ENCODE data around the gene PIK3AP1. TPM values are rescaled to one million over a fixed set of nuclear protein-coding genes. Genes with fewer than 3 reads are reported as not detected.
"Not testable (repeated sequence)": the region's sequence is repeated elsewhere in the genome, so short reads cannot be mapped to it uniquely, and the experiment has no call there.

PIK3AP1 gene
- total and polyA plus RNA-seq, 2 of the 13 experiments (the other 11 are each of a cell fraction or from before 2014, with no cell fraction given) = 3.6 to 13.8 TPM

- Histone ChIP-seq H3K36me3 (replicated peaks in 1 of 2; ENCODE audit: control insufficient read depth in 1 of 2, insufficient read depth in 2 of 2, low read length in 2 of 2) (no peaks in the 10 kb centered on the region), H3K9me3 (ENCODE audit: low read length) (no peaks in the 10 kb centered on the region), H2AFZ (ENCODE audit: low read length) (no peak overlapping the region), H3K79me2 (ENCODE audit: insufficient read depth, low read length) (no peaks in the 10 kb centered on the region), H3K4me3 (replicated peaks in 1 of 3; ENCODE audit: insufficient read depth in 1 of 3, low read depth in 2 of 3, low read length in 3 of 3) (no peak overlapping the region), H3K27me3 (ENCODE audit: control insufficient read depth in 1 of 2, insufficient read depth in 2 of 2, low read length in 2 of 2) (no peaks in the 10 kb centered on the region), H3K27ac (ENCODE audit: extremely low read length, insufficient read depth, low read length) (no peak overlapping the region), H3K9ac (ENCODE audit: insufficient read depth, low read depth, low read length) (no peak overlapping the region), H4K20me1 (ENCODE audit: insufficient read depth, low read length) (no peaks in the 10 kb centered on the region), H3K4me2 (ENCODE audit: low read depth, low read length) (no peak overlapping the region), H3K4me1 (ENCODE audit: insufficient read depth, low read length) (no peaks in the 10 kb centered on the region)
- no peak for FAIRE-seq
- intact Hi-C loops (cut with micrococcal nuclease; ENCODE audit: unreplicated experiment) (loop anchor here (5.0 kb wide), 1 partner anchor 268 kb away; no protein-coding TSS in a partner anchor), in situ Hi-C loops (cut with HindIII; ENCODE audit: extremely low pct_ligation_motif_present, low pct_unique_long_range_greater_than_20kb) (no loop called here)
- POLR2A ChIA-PET = no interaction called here
- BruUV-seq (replicated peaks) = no TSS peak
- ATAC-seq = no peak
- CTCF ChIA-PET (ENCODE audit: low intra/inter-chr PET ratio, low total read pairs) = no interaction called here
- no peak for TF ChIP-seq ZNF687 (CRISPR knock-in tag; IDR thresholded peaks at IDR 0.05)
- DNase-seq (ENCODE audit: low spot score) = no peak
- 53% methylated on average over 3 of the region's 3 CpGs for WGBS (ENCODE audit: low lambda C conversion rate)
Measured at GRCh38 chr10:96699613-96700012, 20.7 kb downstream of the PIK3AP1 start.

DNA sequence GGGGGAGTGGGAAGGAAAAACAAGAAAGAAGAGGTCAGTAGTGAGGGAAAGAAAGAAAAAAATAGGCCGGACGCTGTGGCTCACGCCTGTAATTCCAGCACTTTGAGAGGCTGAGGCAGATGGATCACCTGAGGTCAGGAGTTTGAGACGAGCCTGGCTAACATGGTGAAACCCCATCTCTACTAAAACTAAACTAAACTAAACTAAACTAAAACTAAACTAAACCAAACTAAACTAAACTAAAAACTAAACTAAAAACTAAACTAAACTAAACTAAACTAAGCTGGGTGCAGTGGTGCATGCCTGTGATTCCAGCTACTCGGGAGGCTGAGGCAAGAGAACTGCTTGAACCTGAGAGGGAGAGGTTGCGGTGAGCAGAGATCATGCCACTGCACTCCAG is 22.0 kb downstream of the PIK3AP1 start:
- FAIRE-seq; H3K4me3 ChIP-seq (replicated peaks in 1 of 3; ENCODE audit: insufficient read depth in 1 of 3, low read depth in 2 of 3, low read length in 3 of 3); H3K9me3 ChIP-seq (ENCODE audit: low read length); H2AFZ ChIP-seq (ENCODE audit: low read length); H3K9ac ChIP-seq (ENCODE audit: insufficient read depth, low read depth, low read length); H3K27ac ChIP-seq (ENCODE audit: extremely low read length, insufficient read depth, low read length); H3K27me3 ChIP-seq (ENCODE audit: control insufficient read depth in 1 of 2, insufficient read depth in 2 of 2, low read length in 2 of 2); H3K4me2 ChIP-seq (ENCODE audit: low read depth, low read length); DNase-seq (ENCODE audit: low spot score); POLR2A ChIA-PET; H3K79me2 ChIP-seq (ENCODE audit: insufficient read depth, low read length); H3K4me1 ChIP-seq (ENCODE audit: insufficient read depth, low read length); BruUV-seq (replicated peaks); in situ Hi-C loops (cut with HindIII; ENCODE audit: extremely low pct_ligation_motif_present, low pct_unique_long_range_greater_than_20kb); H3K36me3 ChIP-seq (replicated peaks in 1 of 2; ENCODE audit: control insufficient read depth in 1 of 2, insufficient read depth in 2 of 2, low read length in 2 of 2); H4K20me1 ChIP-seq (ENCODE audit: insufficient read depth, low read length); ATAC-seq; CTCF ChIA-PET (ENCODE audit: low intra/inter-chr PET ratio, low total read pairs); intact Hi-C loops (cut with micrococcal nuclease; ENCODE audit: unreplicated experiment): not testable (repeated sequence)
- TF ChIP-seq, protein P1, sequence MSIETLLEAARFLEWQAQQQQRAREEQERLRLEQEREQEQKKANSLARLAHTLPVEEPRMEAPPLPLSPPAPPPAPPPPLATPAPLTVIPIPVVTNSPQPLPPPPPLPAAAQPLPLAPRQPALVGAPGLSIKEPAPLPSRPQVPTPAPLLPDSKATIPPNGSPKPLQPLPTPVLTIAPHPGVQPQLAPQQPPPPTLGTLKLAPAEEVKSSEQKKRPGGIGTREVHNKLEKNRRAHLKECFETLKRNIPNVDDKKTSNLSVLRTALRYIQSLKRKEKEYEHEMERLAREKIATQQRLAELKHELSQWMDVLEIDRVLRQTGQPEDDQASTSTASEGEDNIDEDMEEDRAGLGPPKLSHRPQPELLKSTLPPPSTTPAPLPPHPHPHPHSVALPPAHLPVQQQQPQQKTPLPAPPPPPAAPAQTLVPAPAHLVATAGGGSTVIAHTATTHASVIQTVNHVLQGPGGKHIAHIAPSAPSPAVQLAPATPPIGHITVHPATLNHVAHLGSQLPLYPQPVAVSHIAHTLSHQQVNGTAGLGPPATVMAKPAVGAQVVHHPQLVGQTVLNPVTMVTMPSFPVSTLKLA (IDR thresholded peaks at IDR 0.05) = peak; percentile 66
- 81% methylated on average over 6 of the region's 6 CpGs for WGBS (ENCODE audit: low lambda C conversion rate)
